NCI-H187 (cell line): ENCODE measurements around the gene RPS19.

Experiments used
- DNase-seq, 2 experiments: peaks; one replicate each; lab custom pipeline; 2025; lab: John Stamatoyannopoulos, UW

RPS19 gene

DNA sequence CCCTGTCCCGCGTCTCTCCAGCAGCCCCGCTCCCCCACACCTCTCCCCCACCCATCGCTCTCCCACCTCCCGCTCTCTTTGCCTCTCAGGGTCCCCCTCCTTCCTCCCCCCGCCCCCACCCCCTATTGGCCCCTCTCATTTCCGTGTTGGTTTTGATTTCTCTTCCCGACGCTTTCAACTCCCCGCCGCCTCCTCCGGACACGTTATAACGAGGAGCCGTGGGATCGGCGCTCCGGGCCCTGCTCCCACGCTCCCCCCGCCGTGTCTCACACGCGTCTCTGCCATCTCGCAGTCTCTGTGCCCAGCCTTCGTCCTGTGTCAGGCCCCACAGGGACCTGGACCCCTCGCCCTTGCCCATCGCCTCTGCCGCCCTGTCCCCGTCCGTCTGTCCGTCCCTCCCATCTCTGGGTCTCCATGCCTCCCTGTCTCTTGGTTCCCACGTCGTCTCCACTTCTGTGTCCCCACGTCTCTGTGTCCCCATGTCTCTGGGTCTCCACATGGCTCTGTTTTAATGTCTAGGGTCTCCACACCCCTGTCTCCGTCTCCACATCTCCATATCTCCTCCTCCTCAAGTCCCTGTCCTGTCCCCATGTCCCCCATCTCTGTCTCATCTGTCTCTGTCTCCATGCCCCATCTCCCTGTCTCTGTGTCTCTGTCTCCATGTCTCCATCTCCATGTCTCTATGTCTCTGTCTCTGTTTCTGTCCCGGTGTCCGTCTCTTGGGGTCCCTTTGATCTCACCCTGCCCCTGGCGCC is 55.1 kb downstream of the RPS19 start:
- no peak for DNase-seq

DNA sequence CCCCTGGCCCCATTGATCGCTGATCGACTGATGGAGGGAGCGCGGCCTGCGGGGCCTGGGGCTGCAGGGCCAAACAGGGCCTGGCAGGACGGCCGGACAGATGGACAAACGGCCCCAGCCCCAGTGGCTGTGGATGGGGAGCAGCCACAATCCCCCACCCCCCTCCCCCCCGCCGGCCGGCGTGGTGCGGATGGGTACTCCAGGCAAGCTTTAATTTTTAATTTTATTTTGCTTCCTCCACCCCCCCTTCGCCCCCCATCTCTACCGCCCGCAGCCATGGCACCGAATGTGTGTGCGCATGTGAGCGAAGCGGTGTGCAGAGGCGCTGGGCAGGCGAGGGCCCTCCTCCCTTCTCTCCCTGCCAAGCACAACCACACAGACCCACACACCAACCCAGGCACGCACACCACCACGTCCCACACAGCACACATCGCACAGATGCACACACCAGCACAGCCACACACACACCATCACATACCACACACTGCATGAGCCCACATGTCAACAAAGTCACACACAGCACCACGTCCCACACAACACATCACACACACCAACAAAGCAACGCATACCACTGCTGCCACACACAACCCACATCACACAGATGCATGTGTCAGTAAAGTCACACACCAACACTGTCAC is 55.8 kb downstream of the RPS19 start:
- no peak for DNase-seq

DNA sequence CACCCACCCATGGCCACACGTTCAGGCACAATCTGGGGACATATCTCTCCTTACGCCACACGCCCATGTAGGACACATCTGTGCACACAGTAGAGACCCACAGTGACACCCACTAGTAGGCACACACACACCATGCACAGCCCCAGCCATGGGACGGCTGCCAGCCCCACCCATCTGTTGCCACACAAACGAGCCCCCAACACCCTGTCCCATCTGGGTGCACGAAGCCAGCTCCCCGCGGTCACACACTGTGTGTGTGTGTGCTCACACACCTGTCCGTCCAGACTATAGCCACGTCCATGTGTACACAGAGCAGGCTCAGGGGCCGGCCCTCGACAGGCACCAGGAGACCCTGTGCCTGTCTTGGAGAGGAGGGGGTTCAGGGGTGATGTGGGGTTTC is 57.6 kb downstream of the RPS19 start:
- DNase-seq: no peak

DNA sequence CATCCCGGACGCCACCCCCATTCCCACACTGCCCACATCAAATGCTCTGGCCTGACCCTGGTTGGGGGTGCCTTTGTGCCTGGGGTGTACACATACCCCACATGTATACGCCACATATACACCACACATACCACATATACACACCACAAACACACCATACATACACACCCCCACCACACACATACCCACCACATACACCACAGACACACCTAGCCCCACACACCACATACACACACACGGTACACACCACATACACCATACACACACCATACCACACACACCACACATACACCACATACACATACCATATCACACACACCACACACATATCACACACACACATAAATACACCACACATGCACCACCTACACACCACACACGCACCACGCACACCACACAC is 58.0 kb downstream of the RPS19 start:
- DNase-seq: no peak

DNA sequence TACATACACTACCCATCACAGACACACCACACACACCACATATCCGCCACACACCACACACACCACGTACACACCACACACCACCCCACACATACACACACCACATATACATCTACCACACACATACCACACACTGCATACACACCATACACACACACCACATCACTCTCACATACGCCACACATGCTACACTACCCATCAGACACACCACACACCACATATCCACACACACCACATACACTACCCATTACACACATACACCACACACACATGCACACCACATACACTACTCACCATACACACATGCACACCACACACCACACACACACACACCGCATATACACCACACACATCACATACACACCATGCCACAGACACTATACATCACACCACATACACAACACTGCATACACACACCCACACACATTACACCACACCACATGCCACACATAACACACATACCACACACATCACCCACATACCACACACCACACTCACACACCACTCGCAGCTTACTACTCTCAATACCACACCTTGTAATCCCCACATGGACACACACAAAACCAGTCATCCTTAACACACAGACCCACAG is 58.7 kb downstream of the RPS19 start:
- DNase-seq: no peak

DNA sequence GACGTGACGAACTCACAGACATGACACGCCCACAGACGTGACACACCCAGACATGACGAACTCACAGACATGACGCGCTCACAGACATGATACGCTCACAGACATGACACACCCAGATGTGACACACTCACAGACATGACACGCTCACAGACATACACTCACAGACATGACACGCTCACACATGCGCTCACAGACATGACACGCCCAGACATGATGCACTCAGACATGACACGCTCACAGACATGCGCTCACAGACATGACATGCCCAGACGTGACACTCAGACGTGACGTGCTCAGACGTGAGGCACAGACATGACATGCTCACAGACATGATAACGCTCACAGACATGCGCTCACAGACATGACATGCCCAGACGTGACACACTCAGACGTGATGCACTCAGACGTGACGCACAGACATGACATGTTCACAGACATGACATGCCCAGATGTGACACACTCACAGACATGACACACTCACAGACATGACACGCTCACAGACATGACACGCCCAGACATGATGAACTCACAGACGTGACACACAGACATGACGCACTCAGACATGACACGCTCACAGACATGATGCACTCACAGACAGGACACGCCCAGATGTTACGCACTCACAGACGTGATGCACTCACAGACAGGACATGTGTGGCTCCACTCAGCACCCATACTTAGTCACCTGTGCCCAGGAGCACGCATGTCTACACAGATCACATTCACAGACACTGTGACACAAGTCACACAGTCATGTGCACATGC is 60.1 kb downstream of the RPS19 start:
- no peak for DNase-seq

DNA sequence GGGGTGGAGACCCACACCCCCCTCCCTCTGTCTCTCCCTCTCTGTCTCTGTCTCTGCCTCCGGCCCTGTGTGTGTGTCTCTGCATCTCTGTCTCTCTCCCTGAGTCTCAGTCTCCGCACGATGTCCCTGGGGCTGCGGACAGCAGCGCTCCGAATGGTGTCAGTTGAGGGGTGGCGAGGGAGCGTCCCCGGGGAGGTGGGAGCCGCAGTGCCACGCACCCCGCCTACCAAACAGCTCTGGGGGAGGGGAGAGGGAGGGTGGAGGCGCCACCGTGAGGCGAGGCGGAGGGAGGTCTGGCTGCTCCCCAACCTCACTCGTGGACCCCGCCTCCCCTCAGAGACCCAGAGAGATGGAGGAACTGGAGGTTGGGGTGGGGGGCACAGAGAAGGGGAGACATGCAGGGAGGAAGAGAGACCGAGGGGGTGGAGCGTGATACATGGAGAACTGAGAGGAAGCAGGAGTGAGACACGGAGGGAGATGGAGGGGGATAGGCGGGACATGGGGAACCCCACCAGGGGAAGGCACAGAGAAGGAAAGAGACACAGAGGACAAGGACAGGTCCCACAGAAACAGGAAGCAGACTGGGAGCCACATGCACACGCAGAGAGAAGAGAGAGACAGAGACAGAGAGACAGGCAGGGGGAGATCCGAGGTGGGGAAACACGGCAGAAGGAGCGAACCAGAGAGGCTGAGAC is 61.0 kb downstream of the RPS19 start:
- no peak for DNase-seq

DNA sequence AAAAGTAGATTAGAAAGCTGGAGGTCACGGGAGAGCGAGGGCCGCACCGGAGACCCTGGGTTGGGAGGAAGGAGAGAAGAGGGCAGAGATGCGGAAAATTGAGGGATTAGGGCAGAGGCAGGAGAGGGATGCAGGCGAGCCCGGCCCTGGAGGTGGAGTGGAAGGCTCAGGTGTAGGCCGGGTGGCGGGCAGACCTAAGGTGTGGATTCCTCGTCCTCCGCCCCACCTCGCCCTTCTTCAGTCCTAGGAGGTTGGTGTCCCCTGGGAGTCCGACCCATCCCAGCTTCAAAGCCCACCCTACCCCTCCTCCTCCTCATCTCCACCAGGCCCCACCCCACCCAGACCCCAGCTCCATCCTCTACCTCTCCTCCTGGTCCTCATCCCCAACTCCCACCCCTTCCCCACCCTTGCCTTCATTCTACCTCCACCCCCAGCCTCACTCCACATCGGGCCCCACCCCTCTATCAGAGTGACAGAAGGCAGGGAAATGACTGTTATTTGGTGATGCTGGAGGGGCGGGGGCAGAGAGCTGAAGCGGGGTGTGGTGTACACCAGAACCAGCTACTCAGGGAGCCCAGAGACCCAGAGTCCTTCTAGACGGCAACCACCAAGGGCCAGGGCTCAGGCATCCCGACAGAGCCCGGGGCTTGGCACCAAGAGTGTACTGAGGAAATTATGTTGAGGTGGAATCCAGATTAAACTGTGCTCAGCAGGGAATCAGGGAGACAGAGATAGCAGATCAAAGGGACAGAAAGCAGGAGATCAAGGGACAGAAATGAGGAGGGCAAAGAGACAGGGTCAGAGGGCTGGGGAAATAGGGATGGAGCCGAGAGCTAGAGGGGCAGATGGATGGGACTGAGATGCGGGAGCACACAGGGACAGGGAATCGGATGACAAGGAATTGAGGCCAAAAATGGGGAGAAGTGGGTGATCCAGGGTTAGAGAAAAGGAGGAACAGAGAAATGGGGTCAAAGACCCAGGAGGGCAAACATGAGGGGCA is 61.8 kb downstream of the RPS19 start:
- no peak for DNase-seq
